ENCODE data around the gene DNAJB13.
"Not testable (repeated sequence)": the region's sequence is repeated elsewhere in the genome, so short reads cannot be mapped to it uniquely, and the experiment has no call there.

Gene DNAJB13

GRCh38 chr11:73931039-73931645 lies 19.7 kb upstream of the DNAJB13 start:
- Histone ChIP-seq H3K79me2 (ENCODE audit: insufficient read depth, low read length) (no peaks in the 10 kb centered on the region), H3K36me3 (ENCODE audit: low read length) (no peaks in the 10 kb centered on the region), H4K20me1 (ENCODE audit: low read depth, low read length) (no peaks in the 10 kb centered on the region), H3F3A (ENCODE audit: insufficient read depth) (no peaks in the 10 kb centered on the region), H3K27me3 (ENCODE audit: low read length) (no peaks in the 10 kb centered on the region), H3K9me3 (ENCODE audit: insufficient read depth, low read length) (no peaks in the 10 kb centered on the region), H3K27ac (ENCODE audit: low read depth, low read length) (no peak overlapping the region), H2AFZ (ENCODE audit: low read depth, low read length, severe bottlenecking) (no peak overlapping the region), H3K9me2 (replicated peaks; ENCODE audit: insufficient read depth, low read length) (no peaks in the 10 kb centered on the region), H3K4me3 (ENCODE audit: insufficient read depth, low read length, poor library complexity, severe bottlenecking) (no peak overlapping the region), H3K9ac (ENCODE audit: low read length) (no peak overlapping the region), H3K4me2 (ENCODE audit: low read depth, low read length, poor library complexity, severe bottlenecking) (no peak overlapping the region)
- TF ChIP-seq, protein P1, sequence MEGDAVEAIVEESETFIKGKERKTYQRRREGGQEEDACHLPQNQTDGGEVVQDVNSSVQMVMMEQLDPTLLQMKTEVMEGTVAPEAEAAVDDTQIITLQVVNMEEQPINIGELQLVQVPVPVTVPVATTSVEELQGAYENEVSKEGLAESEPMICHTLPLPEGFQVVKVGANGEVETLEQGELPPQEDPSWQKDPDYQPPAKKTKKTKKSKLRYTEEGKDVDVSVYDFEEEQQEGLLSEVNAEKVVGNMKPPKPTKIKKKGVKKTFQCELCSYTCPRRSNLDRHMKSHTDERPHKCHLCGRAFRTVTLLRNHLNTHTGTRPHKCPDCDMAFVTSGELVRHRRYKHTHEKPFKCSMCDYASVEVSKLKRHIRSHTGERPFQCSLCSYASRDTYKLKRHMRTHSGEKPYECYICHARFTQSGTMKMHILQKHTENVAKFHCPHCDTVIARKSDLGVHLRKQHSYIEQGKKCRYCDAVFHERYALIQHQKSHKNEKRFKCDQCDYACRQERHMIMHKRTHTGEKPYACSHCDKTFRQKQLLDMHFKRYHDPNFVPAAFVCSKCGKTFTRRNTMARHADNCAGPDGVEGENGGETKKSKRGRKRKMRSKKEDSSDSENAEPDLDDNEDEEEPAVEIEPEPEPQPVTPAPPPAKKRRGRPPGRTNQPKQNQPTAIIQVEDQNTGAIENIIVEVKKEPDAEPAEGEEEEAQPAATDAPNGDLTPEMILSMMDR (IDR thresholded peaks at IDR 0.05; ENCODE audit: insufficient read depth, low read length, poor library complexity, severe bottlenecking) = peak; percentile 30
- TF ChIP-seq EZH2phosphoT487 (conservative IDR thresholded peaks at IDR 0.05; ENCODE audit: low read length) = no peak

DNA sequence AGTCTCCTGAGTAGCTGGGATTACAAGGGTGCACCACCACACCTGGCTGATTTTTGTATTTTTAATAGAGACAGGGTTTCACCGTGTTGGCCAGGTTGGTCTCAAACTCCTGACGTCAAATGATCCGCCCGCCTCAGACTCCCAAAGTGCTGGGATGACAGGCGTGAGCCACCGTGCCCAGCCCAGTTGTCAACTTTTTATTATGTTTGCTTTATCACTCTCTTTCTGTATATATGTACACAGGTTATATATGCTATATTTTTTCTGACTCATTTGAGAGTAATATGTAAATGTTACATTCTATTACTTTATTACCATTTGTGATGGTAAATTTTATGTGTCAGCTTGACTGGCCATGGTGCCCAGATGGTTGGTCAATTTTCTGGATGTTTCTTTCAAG lies 18.9 kb upstream of the DNAJB13 start:
- Histone ChIP-seq H3K27ac (ENCODE audit: low read depth, low read length) (no peak overlapping the region), H3K4me2 (ENCODE audit: low read depth, low read length, poor library complexity, severe bottlenecking) (no peak overlapping the region), H3K79me2 (ENCODE audit: insufficient read depth, low read length) (no peaks in the 10 kb centered on the region), H3F3A (ENCODE audit: insufficient read depth) (no peaks in the 10 kb centered on the region), H2AFZ (ENCODE audit: low read depth, low read length, severe bottlenecking) (no peak overlapping the region), H4K20me1 (ENCODE audit: low read depth, low read length) (no peaks in the 10 kb centered on the region), H3K9me3 (ENCODE audit: insufficient read depth, low read length) (no peaks in the 10 kb centered on the region), H3K4me3 (ENCODE audit: insufficient read depth, low read length, poor library complexity, severe bottlenecking) (no peak overlapping the region), H3K36me3 (ENCODE audit: low read length) (no peaks in the 10 kb centered on the region), H3K27me3 (ENCODE audit: low read length) (no peaks in the 10 kb centered on the region), H3K9me2 (replicated peaks; ENCODE audit: insufficient read depth, low read length) (no peaks in the 10 kb centered on the region), H3K9ac (ENCODE audit: low read length) (no peak overlapping the region)
- TF ChIP-seq, protein P1 (IDR thresholded peaks at IDR 0.05; ENCODE audit: insufficient read depth, low read length, poor library complexity, severe bottlenecking) = no peak
- TF ChIP-seq EZH2phosphoT487 (conservative IDR thresholded peaks at IDR 0.05; ENCODE audit: low read length) = no peak

DNA sequence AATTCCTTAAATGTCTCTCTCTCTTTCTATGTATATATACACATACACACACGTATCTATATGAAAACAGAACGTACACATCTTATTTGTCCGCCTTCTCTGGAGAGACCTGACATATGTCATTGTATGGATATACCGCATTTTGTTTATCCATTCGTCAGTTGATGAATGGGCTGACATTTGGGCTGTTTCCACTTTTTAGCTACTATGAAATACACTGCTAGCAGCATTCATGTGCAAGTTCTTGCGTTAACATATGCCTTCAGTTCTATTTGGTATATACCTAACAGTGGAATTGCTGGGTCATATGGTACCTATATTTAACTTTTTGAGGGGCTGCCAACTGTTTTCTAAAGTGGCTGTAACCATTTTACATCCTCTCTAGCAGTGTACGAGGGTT lies 18.0 kb upstream of the DNAJB13 start:
- H3K4me2 ChIP-seq (ENCODE audit: low read depth, low read length, poor library complexity, severe bottlenecking) = no peak overlapping the region
- H2AFZ ChIP-seq (ENCODE audit: low read depth, low read length, severe bottlenecking) = no peak overlapping the region
- H3K79me2 ChIP-seq (ENCODE audit: insufficient read depth, low read length) = no peaks in the 10 kb centered on the region
- H3K36me3 ChIP-seq (ENCODE audit: low read length) = no peaks in the 10 kb centered on the region
- no peaks in the 10 kb centered on the region for H3K9me3 ChIP-seq (ENCODE audit: insufficient read depth, low read length)
- no peaks in the 10 kb centered on the region for H3K9me2 ChIP-seq (replicated peaks; ENCODE audit: insufficient read depth, low read length)
- TF ChIP-seq, protein P1 (IDR thresholded peaks at IDR 0.05; ENCODE audit: insufficient read depth, low read length, poor library complexity, severe bottlenecking) = no peak
- TF ChIP-seq EZH2phosphoT487 (conservative IDR thresholded peaks at IDR 0.05; ENCODE audit: low read length) = no peak
- H4K20me1 ChIP-seq (ENCODE audit: low read depth, low read length) = no peaks in the 10 kb centered on the region
- no peak overlapping the region for H3K27ac ChIP-seq (ENCODE audit: low read depth, low read length)
- no peak overlapping the region for H3K4me3 ChIP-seq (ENCODE audit: insufficient read depth, low read length, poor library complexity, severe bottlenecking)
- no peaks in the 10 kb centered on the region for H3F3A ChIP-seq (ENCODE audit: insufficient read depth)
- no peaks in the 10 kb centered on the region for H3K27me3 ChIP-seq (ENCODE audit: low read length)
- no peak overlapping the region for H3K9ac ChIP-seq (ENCODE audit: low read length)

DNA sequence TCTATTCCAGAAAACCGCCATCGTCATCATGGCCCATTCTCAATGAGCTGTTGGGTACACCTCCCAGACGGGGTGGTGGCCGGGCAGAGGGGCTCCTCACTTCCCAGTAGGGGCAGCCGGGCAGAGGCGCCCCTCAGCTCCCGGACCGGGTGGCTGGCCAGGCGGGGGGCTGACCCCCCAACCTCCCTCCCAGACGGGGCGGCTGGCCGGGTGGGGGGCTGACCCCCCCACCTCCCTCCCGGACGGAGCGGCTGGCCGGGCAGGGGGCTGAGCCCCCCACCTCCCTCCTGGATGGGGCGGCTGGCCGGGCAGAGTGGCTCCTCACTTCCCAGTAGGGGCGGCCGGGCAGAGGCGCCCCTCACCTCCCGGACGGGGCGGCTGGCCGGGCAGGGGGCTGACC lies 14.8 kb upstream of the DNAJB13 start:
- H3K79me2 ChIP-seq (ENCODE audit: insufficient read depth, low read length); H3K9ac ChIP-seq (ENCODE audit: low read length); H2AFZ ChIP-seq (ENCODE audit: low read depth, low read length, severe bottlenecking); H3F3A ChIP-seq (ENCODE audit: insufficient read depth); H3K36me3 ChIP-seq (ENCODE audit: low read length); H3K27ac ChIP-seq (ENCODE audit: low read depth, low read length); H3K27me3 ChIP-seq (ENCODE audit: low read length); H3K9me3 ChIP-seq (ENCODE audit: insufficient read depth, low read length); H3K4me2 ChIP-seq (ENCODE audit: low read depth, low read length, poor library complexity, severe bottlenecking); H3K4me3 ChIP-seq (ENCODE audit: insufficient read depth, low read length, poor library complexity, severe bottlenecking); H3K9me2 ChIP-seq (replicated peaks; ENCODE audit: insufficient read depth, low read length); H4K20me1 ChIP-seq (ENCODE audit: low read depth, low read length): not testable (repeated sequence)

All from SU-DHL-6 (cell line).